ENCODE measurements around the gene KRT23. TPM values are rescaled to one million over a fixed set of nuclear protein-coding genes. Genes with fewer than 3 reads are reported as not detected.
A peak's percentile ranks its signal among the peaks of the same experiment; 100 is the strongest.

Gene KRT23
- total RNA-seq, 1 experiment from 2014 or later: 19.0 TPM

GRCh38 chr17:40915199-40915661, 22.2 kb downstream of the KRT23 start (continued):
- peak; percentile 92; the same call in 1 of the 2 replicates for TF ChIP-seq ATF3 (IDR thresholded peaks at IDR 0.05)

DNA sequence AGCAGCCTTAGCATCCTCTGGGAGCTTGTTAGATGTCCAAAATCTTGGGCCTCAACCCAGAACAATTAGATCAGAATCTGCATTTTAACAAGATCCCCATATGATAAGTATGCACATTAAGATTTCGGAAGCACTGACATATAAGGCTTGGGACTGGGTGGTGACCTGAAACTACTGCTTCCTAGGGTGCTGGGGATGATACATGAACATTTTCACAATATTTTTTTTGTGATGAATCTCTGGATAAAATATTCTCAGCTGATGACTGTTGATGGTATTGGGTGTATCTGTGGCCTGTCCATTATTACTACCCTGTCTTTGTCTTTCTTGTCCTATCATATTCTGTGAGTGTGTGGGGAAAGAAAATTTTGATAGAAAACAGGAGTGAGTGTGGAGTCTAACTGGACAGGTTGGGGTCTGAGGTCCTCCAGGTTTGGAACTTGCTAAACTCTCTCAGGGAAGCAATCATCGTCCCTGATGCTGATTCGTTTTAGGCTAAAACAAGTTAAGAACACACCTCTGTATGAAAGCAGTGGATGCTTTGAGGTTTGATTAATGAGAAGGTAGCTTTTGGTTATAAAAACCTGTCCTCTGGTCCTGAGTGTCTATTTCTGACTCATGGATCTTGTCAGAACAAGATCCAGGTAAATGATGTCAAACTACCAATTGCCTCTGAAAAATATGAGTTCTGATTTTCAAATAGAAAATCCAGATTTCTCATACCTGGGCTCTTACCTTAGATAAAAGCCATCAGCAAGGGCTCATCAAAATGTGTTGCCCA, 23.2 kb downstream of the KRT23 start:
- ChIA-PET RAD21 (ENCODE audit: low non-redundant PET in 1 of 2, low total read pairs in 2 of 2, uncharacterized antibody in 2 of 2, unreplicated experiment in 2 of 2) (no interaction called here), CTCF (interaction anchor here (1.5 kb wide), 1 partner anchor 634 kb away, joined by 5 read pairs; no protein-coding TSS in a partner anchor), POLR2A (interaction anchor here (1.7 kb wide), 1 partner anchor 616 kb away, joined by 3 read pairs; no protein-coding TSS in a partner anchor)
- Histone ChIP-seq H3K9ac (ENCODE audit: low read length) (peak overlapping the region; percentile 30), H3K27ac (ENCODE audit: low read depth, low read length) (peak overlapping the region; percentile 90), H4K20me1 (ENCODE audit: insufficient read depth) (no peaks in the 10 kb centered on the region), H3K79me2 (ENCODE audit: insufficient read depth, low read length) (no peaks in the 10 kb centered on the region), H3K36me3 (ENCODE audit: control insufficient read depth in 1 of 2, insufficient read depth in 2 of 2, low read length in 2 of 2) (no peaks in the 10 kb centered on the region; a peak in 1 of 4 replicates), H3K9me3 (ENCODE audit: control insufficient read depth in 1 of 2, insufficient read depth in 1 of 2, low read depth in 1 of 2, low read length in 2 of 2) (no peaks in the 10 kb centered on the region), H3K4me1 (ENCODE audit: control insufficient read depth in 1 of 2, insufficient read depth in 2 of 2, low read length in 2 of 2) (peaks cover 58 to 74% of the 10 kb centered on the region in 2 experiments), H3K4me2 (ENCODE audit: low read length) (peak overlapping the region; percentile 50; the same call in 1 of the 2 replicates), H3K27me3 (ENCODE audit: insufficient read depth, low read length) (no peaks in the 10 kb centered on the region), H3K4me3 (replicated peaks in 1 of 2; ENCODE audit: low read depth in 1 of 2, low read length in 2 of 2) (no peak overlapping the region), H2AFZ (ENCODE audit: low read depth, low read length, poor library complexity, severe bottlenecking) (no peak overlapping the region), H3K9me2 (ENCODE audit: insufficient read depth) (no peaks in the 10 kb centered on the region)
- ATAC-seq (no peak), DNase-seq (ENCODE audit: low read depth, low spot score) (no peak)
- intact Hi-C loops (cut with micrococcal nuclease): loop anchor here (2.0 kb wide), 1 partner anchor 43 kb away; no protein-coding TSS in a partner anchor
- BruUV-seq (replicated peaks): no TSS peak
- TF ChIP-seq ATF3 (IDR thresholded peaks at IDR 0.05): no peak
- TF ChIP-seq JUND (IDR thresholded peaks at IDR 0.05): no peak
- TF ChIP-seq, protein P1, sequence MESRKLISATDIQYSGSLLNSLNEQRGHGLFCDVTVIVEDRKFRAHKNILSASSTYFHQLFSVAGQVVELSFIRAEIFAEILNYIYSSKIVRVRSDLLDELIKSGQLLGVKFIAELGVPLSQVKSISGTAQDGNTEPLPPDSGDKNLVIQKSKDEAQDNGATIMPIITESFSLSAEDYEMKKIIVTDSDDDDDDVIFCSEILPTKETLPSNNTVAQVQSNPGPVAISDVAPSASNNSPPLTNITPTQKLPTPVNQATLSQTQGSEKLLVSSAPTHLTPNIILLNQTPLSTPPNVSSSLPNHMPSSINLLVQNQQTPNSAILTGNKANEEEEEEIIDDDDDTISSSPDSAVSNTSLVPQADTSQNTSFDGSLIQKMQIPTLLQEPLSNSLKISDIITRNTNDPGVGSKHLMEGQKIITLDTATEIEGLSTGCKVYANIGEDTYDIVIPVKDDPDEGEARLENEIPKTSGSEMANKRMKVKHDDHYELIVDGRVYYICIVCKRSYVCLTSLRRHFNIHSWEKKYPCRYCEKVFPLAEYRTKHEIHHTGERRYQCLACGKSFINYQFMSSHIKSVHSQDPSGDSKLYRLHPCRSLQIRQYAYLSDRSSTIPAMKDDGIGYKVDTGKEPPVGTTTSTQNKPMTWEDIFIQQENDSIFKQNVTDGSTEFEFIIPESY (IDR thresholded peaks at IDR 0.05; ENCODE audit: extremely low read depth, insufficient replicate concordance, low read length): no peak
- TF ChIP-seq EGR1 (IDR thresholded peaks at IDR 0.05; ENCODE audit: low read depth): no peak
- TF ChIP-seq POLR2A (IDR thresholded peaks at IDR 0.05; ENCODE audit: borderline replicate concordance, extremely low read depth, insufficient read depth, insufficient read length): no peak
- no peak for TF ChIP-seq TCF7L2 (IDR thresholded peaks at IDR 0.05; ENCODE audit: borderline replicate concordance, extremely low read depth, insufficient read depth, insufficient read length)
- TF ChIP-seq, protein P2, sequence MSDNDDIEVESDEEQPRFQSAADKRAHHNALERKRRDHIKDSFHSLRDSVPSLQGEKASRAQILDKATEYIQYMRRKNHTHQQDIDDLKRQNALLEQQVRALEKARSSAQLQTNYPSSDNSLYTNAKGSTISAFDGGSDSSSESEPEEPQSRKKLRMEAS (IDR thresholded peaks at IDR 0.05): no peak
- no peak for TF ChIP-seq SRF (IDR thresholded peaks at IDR 0.05; ENCODE audit: low read depth)
- no peak for TF ChIP-seq CEBPB (IDR thresholded peaks at IDR 0.05; ENCODE audit: low read depth)
- no peak for TF ChIP-seq REST (IDR thresholded peaks at IDR 0.05; ENCODE audit: low read depth)
- no peak for TF ChIP-seq RAD21 (IDR thresholded peaks at IDR 0.05; ENCODE audit: low read depth)
- no peak for TF ChIP-seq CBX3 (IDR thresholded peaks at IDR 0.05; ENCODE audit: low read depth)
- no peak for TF ChIP-seq CTCF (IDR thresholded peaks at IDR 0.05 in 2 of 3, conservative IDR thresholded peaks at IDR 0.05 in 1 of 3; ENCODE audit: borderline replicate concordance in 1 of 3, insufficient read depth in 1 of 3, low read depth in 2 of 3, low read length in 2 of 3)
- TF ChIP-seq SP1 (IDR thresholded peaks at IDR 0.05; ENCODE audit: low read depth): no peak

All from HCT116 (cell line).